LNCAP (cell line): ENCODE measurements around the gene SALL3.

ENCODE experiments used
- TF ChIP-seq, protein P1 (sequence below): fragments of 450-650 bp; IDR thresholded peaks from 2 replicates; pipeline ENCODE4 v1.5.1; 2017; ENCODE audit warnings: mild to moderate bottlenecking

Gene SALL3

DNA sequence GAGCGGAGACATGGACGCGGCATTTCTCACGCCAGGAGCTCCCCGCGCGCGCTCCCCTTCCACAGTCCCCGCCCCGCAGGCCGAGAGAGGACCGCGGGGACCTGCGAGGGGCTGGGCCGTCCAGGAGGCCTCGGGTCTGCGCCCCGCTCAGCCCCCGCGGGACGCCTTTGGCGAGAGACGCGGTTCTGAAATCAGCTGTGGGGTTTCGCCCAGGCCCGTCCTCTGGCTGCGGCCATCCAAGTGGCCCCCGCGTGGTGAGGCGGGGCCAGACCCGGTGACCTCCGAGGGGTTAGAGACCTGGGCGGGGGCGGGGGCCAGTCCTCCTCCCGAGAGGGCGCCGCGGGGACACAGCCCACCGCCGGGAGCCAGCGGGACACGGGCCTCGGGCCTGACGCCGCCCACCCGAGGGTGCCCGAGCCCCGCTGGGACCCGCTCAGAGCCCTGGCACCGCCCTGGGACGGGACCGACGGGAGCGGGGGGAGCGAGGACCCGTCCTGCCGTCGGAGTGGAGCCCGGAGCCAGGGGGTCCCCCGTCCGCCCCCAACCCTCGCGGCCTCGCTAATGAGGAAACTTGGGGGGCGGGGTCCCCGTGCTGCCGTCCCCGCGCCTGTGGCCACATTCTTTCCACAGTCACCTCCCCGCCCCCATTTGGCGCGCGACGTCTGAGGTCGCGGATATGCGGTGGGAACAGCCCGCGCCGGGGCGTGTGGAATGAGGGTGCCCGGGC lies 6.1 kb upstream of the SALL3 start:
- TF ChIP-seq, protein P1, sequence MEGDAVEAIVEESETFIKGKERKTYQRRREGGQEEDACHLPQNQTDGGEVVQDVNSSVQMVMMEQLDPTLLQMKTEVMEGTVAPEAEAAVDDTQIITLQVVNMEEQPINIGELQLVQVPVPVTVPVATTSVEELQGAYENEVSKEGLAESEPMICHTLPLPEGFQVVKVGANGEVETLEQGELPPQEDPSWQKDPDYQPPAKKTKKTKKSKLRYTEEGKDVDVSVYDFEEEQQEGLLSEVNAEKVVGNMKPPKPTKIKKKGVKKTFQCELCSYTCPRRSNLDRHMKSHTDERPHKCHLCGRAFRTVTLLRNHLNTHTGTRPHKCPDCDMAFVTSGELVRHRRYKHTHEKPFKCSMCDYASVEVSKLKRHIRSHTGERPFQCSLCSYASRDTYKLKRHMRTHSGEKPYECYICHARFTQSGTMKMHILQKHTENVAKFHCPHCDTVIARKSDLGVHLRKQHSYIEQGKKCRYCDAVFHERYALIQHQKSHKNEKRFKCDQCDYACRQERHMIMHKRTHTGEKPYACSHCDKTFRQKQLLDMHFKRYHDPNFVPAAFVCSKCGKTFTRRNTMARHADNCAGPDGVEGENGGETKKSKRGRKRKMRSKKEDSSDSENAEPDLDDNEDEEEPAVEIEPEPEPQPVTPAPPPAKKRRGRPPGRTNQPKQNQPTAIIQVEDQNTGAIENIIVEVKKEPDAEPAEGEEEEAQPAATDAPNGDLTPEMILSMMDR: no peak

DNA sequence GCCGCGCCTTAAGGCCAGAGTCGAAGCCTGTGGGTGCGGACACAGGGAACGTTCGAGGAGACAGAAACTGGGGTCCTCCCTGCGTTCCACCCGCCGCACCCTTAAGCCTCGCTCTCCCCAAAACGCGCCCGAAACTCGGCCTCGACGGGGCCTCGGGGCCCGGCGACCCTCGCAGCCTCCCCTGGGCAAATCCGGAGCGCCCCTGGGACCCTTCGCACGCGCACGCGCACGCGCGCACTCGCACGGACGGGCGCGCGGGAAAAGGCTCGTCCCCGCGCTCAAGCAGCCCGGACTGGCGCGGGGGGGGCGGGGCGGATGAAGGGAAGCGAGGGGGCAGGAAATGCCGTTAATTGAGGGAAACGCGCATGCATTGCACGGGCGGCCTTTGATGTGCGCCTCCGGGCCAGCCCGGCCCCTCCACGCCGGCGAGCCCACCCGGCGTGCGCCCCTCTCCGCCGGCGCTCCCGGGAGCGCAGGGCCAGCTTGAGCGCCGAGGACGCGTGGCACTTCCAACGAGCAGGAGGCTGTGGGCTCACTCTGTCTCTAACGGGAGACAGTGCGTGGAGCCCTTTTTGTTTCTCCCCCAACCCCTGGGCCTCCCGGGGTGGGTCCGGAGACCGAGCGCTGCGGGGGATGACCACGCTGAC lies 5.4 kb upstream of the SALL3 start:
- TF ChIP-seq, protein P1: no peak

DNA sequence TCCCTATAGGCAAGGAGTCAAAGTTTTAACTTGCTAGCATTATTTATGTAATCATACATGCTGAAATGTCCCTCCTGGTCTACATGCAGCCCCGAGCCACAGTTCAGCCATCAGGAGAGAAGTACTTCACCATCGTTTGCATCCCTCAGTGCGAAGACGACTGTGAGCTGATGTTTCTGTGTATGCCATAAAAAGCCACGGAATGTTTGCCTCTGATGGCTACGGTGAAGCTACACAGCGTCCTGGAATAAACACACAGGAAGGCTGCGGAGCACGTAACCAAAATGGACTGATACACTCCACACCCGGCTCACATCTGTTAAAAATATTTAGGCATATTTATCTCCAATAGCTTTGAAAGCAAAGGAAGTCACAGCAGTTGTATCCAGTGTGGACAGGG lies 4.3 kb upstream of the SALL3 start:
- TF ChIP-seq, protein P1: no peak

DNA sequence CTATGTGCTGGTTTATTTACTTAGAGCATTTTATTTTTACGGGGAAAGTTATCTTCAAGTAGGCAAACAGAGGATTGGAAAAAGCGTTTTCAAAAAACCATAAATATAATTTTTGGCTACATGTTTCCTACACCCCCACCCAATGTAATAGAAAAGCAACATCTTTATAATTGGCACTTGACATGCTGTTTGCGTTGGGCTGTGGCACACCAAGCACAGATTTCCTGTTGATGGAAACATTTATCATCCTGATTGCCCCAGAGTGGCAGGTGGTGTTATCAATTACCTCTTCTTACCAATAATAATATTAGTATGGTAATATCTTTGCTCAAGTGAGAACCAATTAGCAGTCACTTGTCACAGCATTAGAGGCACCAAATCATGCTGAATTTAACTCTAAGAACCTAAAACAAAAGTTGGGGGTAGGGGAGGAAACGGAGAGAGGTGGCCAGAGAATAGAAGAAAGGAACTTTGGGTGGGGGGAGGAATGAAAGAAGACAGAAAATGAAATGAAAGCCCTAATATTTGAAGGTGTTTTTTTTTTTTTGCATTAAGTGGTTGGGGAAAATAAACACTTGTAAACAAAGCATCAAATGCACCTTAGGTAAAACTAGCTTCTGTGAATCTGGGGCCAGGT lies 3.8 kb upstream of the SALL3 start:
- TF ChIP-seq, protein P1: no peak

DNA sequence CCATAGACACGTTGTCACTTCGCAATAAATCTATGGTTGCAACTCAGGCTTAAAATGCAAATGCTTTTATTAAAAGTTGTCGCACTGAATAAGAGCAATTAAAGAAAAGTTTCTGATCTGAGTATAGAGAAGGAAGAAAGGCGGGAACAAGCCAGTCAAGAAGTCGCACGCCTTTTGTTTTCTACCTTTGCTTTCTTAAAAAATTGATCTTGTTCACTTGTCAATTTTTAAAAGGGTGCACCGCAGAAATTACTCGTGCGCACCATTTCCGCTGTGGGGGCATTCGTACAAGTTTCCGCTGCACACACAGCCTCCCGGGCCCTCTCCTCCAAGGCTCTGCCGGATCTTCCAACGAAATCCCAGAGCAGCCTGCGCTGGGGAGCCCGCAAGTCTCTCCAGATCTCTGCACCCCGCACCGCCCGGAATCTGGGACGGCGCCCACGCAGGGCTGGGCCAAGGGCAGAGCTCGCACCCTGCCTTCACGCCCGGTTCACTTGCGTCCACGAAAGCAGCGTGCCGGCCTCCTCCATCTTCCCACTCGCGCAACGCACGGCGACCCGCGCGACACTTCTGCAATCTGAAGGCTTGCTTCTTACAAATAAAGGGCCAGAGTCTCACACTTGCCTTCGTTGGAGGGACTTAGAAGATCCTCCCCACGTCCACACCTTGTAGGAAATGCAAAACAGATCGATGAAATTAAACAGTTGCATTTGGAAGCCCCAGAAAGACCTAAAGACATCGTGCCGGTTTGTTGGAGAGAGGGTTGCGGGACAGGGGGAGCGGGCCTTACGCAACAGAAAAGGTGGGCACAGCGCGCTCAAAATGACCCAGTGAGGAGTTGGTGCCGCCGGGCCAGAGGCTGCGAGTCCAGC lies 2.6 kb upstream of the SALL3 start:
- TF ChIP-seq, protein P1: no peak

DNA sequence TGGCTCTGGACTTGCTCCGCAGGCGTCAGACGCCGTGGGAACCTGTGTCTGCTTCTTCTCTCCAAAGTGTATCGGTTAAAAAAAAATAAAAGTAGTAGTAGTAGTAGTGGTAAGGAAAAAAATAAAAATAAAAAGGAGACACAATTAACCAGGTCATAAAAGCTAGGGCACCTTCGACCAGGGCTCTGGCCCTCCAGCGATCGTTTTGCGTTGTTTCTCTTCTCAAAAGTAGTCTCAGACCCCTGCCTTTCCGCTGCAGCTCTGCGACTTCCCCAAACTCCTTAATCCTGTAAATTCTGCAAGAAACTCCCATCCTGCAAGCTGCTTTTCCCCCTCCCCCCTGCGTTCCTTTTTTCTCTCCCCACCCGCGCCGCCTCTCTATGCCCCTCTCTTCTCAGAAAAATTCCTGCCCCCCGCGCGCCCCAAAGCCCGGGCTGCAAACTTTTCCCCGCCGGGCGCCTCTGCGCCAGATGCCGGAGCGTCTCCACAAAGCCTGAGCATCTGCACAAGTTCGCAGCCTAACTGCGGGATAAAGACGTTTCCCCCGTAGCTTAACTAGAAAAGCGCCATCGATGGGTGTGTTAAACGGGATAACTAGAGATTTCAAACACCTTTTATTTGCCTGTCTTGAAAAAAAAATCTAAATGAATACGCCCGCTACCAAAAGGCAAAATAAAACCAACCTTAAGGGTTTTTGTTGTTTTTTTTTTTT lies 1.8 kb upstream of the SALL3 start:
- TF ChIP-seq, protein P1: no peak
